ENCODE data around the gene KLK3.

Gene KLK3

GRCh38 chr19:50832666-50833065, 22.0 kb upstream of the KLK3 start:
- peaks cover 30% of the 10 kb centered on the region for H3K27me3 ChIP-seq (ENCODE audit: low read depth, low read length)
- no peak overlapping the region for H3K9ac ChIP-seq (ENCODE audit: low read length)
- no peak overlapping the region for H3K27ac ChIP-seq (ENCODE audit: low read length)
- H3K4me1 ChIP-seq (ENCODE audit: low read length), result peaks cover 6% of the 10 kb centered on the region
- H3K79me2 ChIP-seq (ENCODE audit: low read length), result no peaks in the 10 kb centered on the region
- H3K4me2 ChIP-seq (ENCODE audit: low read length), result no peak overlapping the region
- H4K20me1 ChIP-seq (ENCODE audit: insufficient read depth, low read length), result no peaks in the 10 kb centered on the region
- H3K36me3 ChIP-seq (replicated peaks; ENCODE audit: low read depth, low read length), result no peaks in the 10 kb centered on the region
- H3K9me3 ChIP-seq (ENCODE audit: insufficient read depth, low read length), result no peaks in the 10 kb centered on the region
- no peak overlapping the region for H2AFZ ChIP-seq (ENCODE audit: low read depth, low read length)
- no peak for TF ChIP-seq EZH2phosphoT487 (IDR thresholded peaks at IDR 0.05; ENCODE audit: low read depth)
- no peak for TF ChIP-seq CTCF (IDR thresholded peaks at IDR 0.05; ENCODE audit: low read depth, low read length)
- H3K4me3 ChIP-seq (ENCODE audit: low read length), result no peak overlapping the region

GRCh38 chr19:50833117-50833801, 21.5 kb upstream of the KLK3 start, which contains the start of gene KLK15:
Gene KLK15 (minus strand): TSS chr19:50833574. CDS start chr19:50831492, 2,082 bp downstream.
- Histone ChIP-seq H3K9me3 (ENCODE audit: insufficient read depth, low read length) (no peaks in the 10 kb centered on the region), H3K4me2 (ENCODE audit: low read length) (no peak within 1 kb of the TSS), H3K27ac (ENCODE audit: low read length) (no peak within 1 kb of the TSS), H3K36me3 (replicated peaks; ENCODE audit: low read depth, low read length) (no peaks in the 10 kb centered on the region), H2AFZ (ENCODE audit: low read depth, low read length) (no peak within 1 kb of the TSS), H3K4me3 (ENCODE audit: low read length) (no peak within 1 kb of the TSS), H3K27me3 (ENCODE audit: low read depth, low read length) (peaks cover 29% of the 10 kb centered on the region), H4K20me1 (ENCODE audit: insufficient read depth, low read length) (no peaks in the 10 kb centered on the region), H3K9ac (ENCODE audit: low read length) (no peak within 1 kb of the TSS), H3K4me1 (ENCODE audit: low read length) (peaks cover 6% of the 10 kb centered on the region), H3K79me2 (ENCODE audit: low read length) (no peaks in the 10 kb centered on the region)
- TF ChIP-seq EZH2phosphoT487 (IDR thresholded peaks at IDR 0.05; ENCODE audit: low read depth), result no peak
- no peak for TF ChIP-seq CTCF (IDR thresholded peaks at IDR 0.05; ENCODE audit: low read depth, low read length)

- Histone ChIP-seq H3K4me3 (ENCODE audit: low read length) (no peak overlapping the region), H3K27me3 (ENCODE audit: low read depth, low read length) (peaks cover 27% of the 10 kb centered on the region), H3K27ac (ENCODE audit: low read length) (no peak overlapping the region), H3K4me2 (ENCODE audit: low read length) (no peak overlapping the region), H2AFZ (ENCODE audit: low read depth, low read length) (no peak overlapping the region), H3K36me3 (replicated peaks; ENCODE audit: low read depth, low read length) (no peaks in the 10 kb centered on the region), H3K79me2 (ENCODE audit: low read length) (no peaks in the 10 kb centered on the region), H3K4me1 (ENCODE audit: low read length) (peaks cover 6% of the 10 kb centered on the region), H3K9ac (ENCODE audit: low read length) (no peak overlapping the region), H4K20me1 (ENCODE audit: insufficient read depth, low read length) (no peaks in the 10 kb centered on the region), H3K9me3 (ENCODE audit: insufficient read depth, low read length) (no peaks in the 10 kb centered on the region)
- TF ChIP-seq CTCF (IDR thresholded peaks at IDR 0.05; ENCODE audit: low read depth, low read length) (no peak), EZH2phosphoT487 (IDR thresholded peaks at IDR 0.05; ENCODE audit: low read depth) (no peak)
Measured at GRCh38 chr19:50833802-50834167, 20.9 kb upstream of the KLK3 start.

- peaks cover 21% of the 10 kb centered on the region for H3K27me3 ChIP-seq (ENCODE audit: low read depth, low read length)
- no peak overlapping the region for H3K27ac ChIP-seq (ENCODE audit: low read length)
- peak overlapping the region; percentile 72 for H2AFZ ChIP-seq (ENCODE audit: low read depth, low read length)
- TF ChIP-seq CTCF (IDR thresholded peaks at IDR 0.05; ENCODE audit: low read depth, low read length) (no peak), EZH2phosphoT487 (IDR thresholded peaks at IDR 0.05; ENCODE audit: low read depth) (no peak)
- peak overlapping the region; percentile 62 for H3K9ac ChIP-seq (ENCODE audit: low read length)
- no peaks in the 10 kb centered on the region for H4K20me1 ChIP-seq (ENCODE audit: insufficient read depth, low read length)
- H3K4me3 ChIP-seq (ENCODE audit: low read length), result peak overlapping the region; percentile 82
- H3K36me3 ChIP-seq (replicated peaks; ENCODE audit: low read depth, low read length), result no peaks in the 10 kb centered on the region
- H3K79me2 ChIP-seq (ENCODE audit: low read length), result no peaks in the 10 kb centered on the region
- H3K4me1 ChIP-seq (ENCODE audit: low read length), result peaks cover 6% of the 10 kb centered on the region
- H3K4me2 ChIP-seq (ENCODE audit: low read length), result peak overlapping the region; percentile 95
- no peaks in the 10 kb centered on the region for H3K9me3 ChIP-seq (ENCODE audit: insufficient read depth, low read length)
Measured at GRCh38 chr19:50835103-50835784, 19.5 kb upstream of the KLK3 start.

All from OCI-LY3 (cell line).